GM23338 (cell line): ENCODE results near the gene FKTN. TPM values are rescaled to one million over a fixed set of nuclear protein-coding genes. Genes with fewer than 3 reads are reported as not detected.

ENCODE experiments used
- ATAC-seq: fragments of 200-7000 bp; cut with Tn5 transposase; 3 replicates; pipeline ENCODE4 v1.9.1; 2020
- DNase-seq: peaks from one replicate; pipeline ENCODE4 v3.0.0-alpha.2; 2015; ENCODE audit warnings: low spot score
- H2AFZ ChIP-seq: fragments of 200-600 bp; sonication (generic); 2 replicates; pipeline ENCODE4 v1.8.0; 2016; ENCODE audit warnings: antibody characterized with exemption, mild to moderate bottlenecking, moderate library complexity
- H3F3A ChIP-seq: fragments of 200-600 bp; sonication (generic); replicated peaks from 2 replicates; pipeline ENCODE4 v1.8.0; 2017; ENCODE audit warnings: antibody characterized with exemption, mixed run types, low read depth
- H3K27ac ChIP-seq: fragments of 200-600 bp; sonication (generic); 2 replicates; pipeline ENCODE4 v1.6.1; 2016; ENCODE audit warnings: low read depth
- H3K27me3 ChIP-seq: fragments of 200-600 bp; sonication (generic); 2 replicates; pipeline ENCODE4 v1.8.0; 2016; ENCODE audit warnings: mild to moderate bottlenecking, mixed run types, moderate library complexity; ENCODE audit not compliant: insufficient read depth
- H3K36me3 ChIP-seq: fragments of 200-600 bp; sonication (generic); 2 replicates; pipeline ENCODE4 v1.8.0; 2016; ENCODE audit warnings: mild to moderate bottlenecking; ENCODE audit not compliant: insufficient read depth
- H3K4me1 ChIP-seq: fragments of 200-600 bp; sonication (generic); 2 replicates; pipeline ENCODE4 v1.8.0; 2016; ENCODE audit warnings: mild to moderate bottlenecking, moderate library complexity; ENCODE audit not compliant: insufficient read depth
- H3K4me2 ChIP-seq: fragments of 200-600 bp; sonication (generic); 2 replicates; pipeline ENCODE4 v1.7.1; 2017; ENCODE audit warnings: mixed run types
- H3K4me3 ChIP-seq: fragments of 200-600 bp; sonication (generic); 2 replicates; pipeline ENCODE4 v1.6.1; 2016; ENCODE audit warnings: mixed run types
- H3K79me2 ChIP-seq: fragments of 200-600 bp; sonication (generic); replicated peaks from 2 replicates; pipeline ENCODE4 v1.8.0; 2017; ENCODE audit warnings: mild to moderate bottlenecking; ENCODE audit not compliant: insufficient read depth
- H3K9me2 ChIP-seq: fragments of 200-600 bp; sonication (generic); 2 replicates; pipeline ENCODE4 v1.8.0; 2017; ENCODE audit not compliant: insufficient read depth
- H4K20me1 ChIP-seq: fragments of 200-600 bp; sonication (generic); replicated peaks from 2 replicates; pipeline ENCODE4 v1.8.0; 2017; ENCODE audit warnings: mild to moderate bottlenecking; ENCODE audit not compliant: insufficient read depth
- H3K27ac Mint-ChIP-seq: 2 replicates; pipeline ENCODE4 v1.8.0; 2020; ENCODE audit warnings: inconsistent platforms, mild to moderate bottlenecking, moderate library complexity, mixed read lengths
- H3K27me3 Mint-ChIP-seq: 3 replicates; pipeline ENCODE4 v1.8.0; 2022; ENCODE audit warnings: low read depth, mild to moderate bottlenecking, moderate library complexity, mixed read lengths, inconsistent platforms; ENCODE audit not compliant: insufficient read depth, poor library complexity
- H3K36me3 Mint-ChIP-seq: 3 replicates; pipeline ENCODE4 v1.8.0; 2021; ENCODE audit warnings: low read depth, mild to moderate bottlenecking, inconsistent platforms, moderate library complexity, mixed read lengths
- H3K4me1 Mint-ChIP-seq: 3 replicates; pipeline ENCODE4 v1.8.0; 2020; ENCODE audit warnings: mild to moderate bottlenecking, inconsistent platforms, mixed read lengths
- H3K4me3 Mint-ChIP-seq: 3 replicates; pipeline ENCODE4 v1.8.0; 2021; ENCODE audit warnings: moderate library complexity, mild to moderate bottlenecking, inconsistent platforms, mixed read lengths
- H3K9me3 Mint-ChIP-seq: 3 replicates; pipeline ENCODE4 v1.8.0; 2020; ENCODE audit warnings: moderate library complexity, mild to moderate bottlenecking, inconsistent platforms, mixed read lengths
- CREB1 ChIP-seq: fragments of 250-450 bp; sonication (Bioruptor Pico); IDR thresholded peaks from 2 replicates; pipeline ENCODE4 v1.5.0; 2020; ENCODE audit warnings: low read depth, mild to moderate bottlenecking, moderate library complexity
- CTCF ChIP-seq, 2 experiments: fragments of 200-600 bp in 1 of 2; sonication (generic) in 1 of 2; conservative IDR thresholded peaks; 2 replicates each; pipeline versions ENCODE4 v1.5.1 to v1.6.1; 2016 to 2017; ENCODE audit warnings: antibody characterized with exemption in 2 of 2, low read depth in 2 of 2, mild to moderate bottlenecking in 2 of 2, moderate library complexity in 1 of 2
- ETS1 ChIP-seq: IDR thresholded peaks from 2 replicates; pipeline ENCODE4 v1.6.1; 2016; ENCODE audit warnings: antibody characterized with exemption
- EZH2 ChIP-seq: fragments of 200-600 bp; sonication (generic); IDR thresholded peaks from one replicate; pipeline ENCODE4 v1.8.0; 2017; ENCODE audit warnings: antibody characterized with exemption, mild to moderate bottlenecking, low read depth; ENCODE audit not compliant: unreplicated experiment
- EZH2phosphoT487 ChIP-seq: fragments of 200-600 bp; sonication (generic); IDR thresholded peaks from one replicate; pipeline ENCODE4 v1.8.1; 2018; ENCODE audit warnings: antibody characterized with exemption; ENCODE audit not compliant: unreplicated experiment
- JUNB ChIP-seq: IDR thresholded peaks from one replicate; pipeline ENCODE4 v1.6.1; 2016; ENCODE audit warnings: antibody characterized with exemption; ENCODE audit not compliant: unreplicated experiment
- NANOG ChIP-seq: IDR thresholded peaks from 2 replicates; pipeline ENCODE4 v1.6.1; 2016; ENCODE audit warnings: antibody characterized with exemption, borderline replicate concordance
- POLR2AphosphoS5 ChIP-seq: IDR thresholded peaks from 2 replicates; pipeline ENCODE4 v1.6.1; 2016; ENCODE audit warnings: antibody characterized with exemption, low read depth
- STAT1 ChIP-seq: IDR thresholded peaks from one replicate; pipeline ENCODE4 v1.6.1; 2016; ENCODE audit warnings: antibody characterized with exemption; ENCODE audit not compliant: unreplicated experiment
- ZNF114 ChIP-seq: fragments of 250-450 bp; sonication (Bioruptor Pico); IDR thresholded peaks from 2 replicates; pipeline ENCODE4 v1.5.0; 2020; ENCODE audit warnings: mild to moderate bottlenecking, moderate library complexity
- ZNF331 ChIP-seq: fragments of 250-450 bp; sonication (Bioruptor Pico); IDR thresholded peaks from 2 replicates; pipeline ENCODE4 v1.5.0; 2020; ENCODE audit warnings: low read depth, mild to moderate bottlenecking, moderate library complexity
- ZNF462 ChIP-seq: fragments of 250-450 bp; sonication (Bioruptor Pico); IDR thresholded peaks from 2 replicates; pipeline ENCODE4 v1.5.0; 2020; ENCODE audit warnings: mild to moderate bottlenecking, moderate library complexity
- polyA plus RNA-seq: library from polyadenylated mRNA; unstranded; fragments of >200 nt; fragmentation: Nextera tagmentation; extraction: Ambion mirVana; gene quantifications from 2 replicates; pipeline ENCODE4 v1.2.1, GENCODE V29; 2016
- total RNA-seq: library from RNA; depleted of rRNA; stranded (reverse); fragments of >200 nt; shearing (Covaris generic); gene quantifications from 2 replicates; pipeline ENCODE4 v1.2.3, GENCODE V29; 2014
- TF ChIP-seq, protein P1 (sequence below): IDR thresholded peaks from one replicate; pipeline ENCODE4 v1.6.1; 2018; ENCODE audit warnings: antibody characterized with exemption; ENCODE audit not compliant: unreplicated experiment

Gene FKTN
- total and polyA plus RNA-seq, 2 experiments from 2014 or later, result 6.8 to 9.9 TPM

DNA sequence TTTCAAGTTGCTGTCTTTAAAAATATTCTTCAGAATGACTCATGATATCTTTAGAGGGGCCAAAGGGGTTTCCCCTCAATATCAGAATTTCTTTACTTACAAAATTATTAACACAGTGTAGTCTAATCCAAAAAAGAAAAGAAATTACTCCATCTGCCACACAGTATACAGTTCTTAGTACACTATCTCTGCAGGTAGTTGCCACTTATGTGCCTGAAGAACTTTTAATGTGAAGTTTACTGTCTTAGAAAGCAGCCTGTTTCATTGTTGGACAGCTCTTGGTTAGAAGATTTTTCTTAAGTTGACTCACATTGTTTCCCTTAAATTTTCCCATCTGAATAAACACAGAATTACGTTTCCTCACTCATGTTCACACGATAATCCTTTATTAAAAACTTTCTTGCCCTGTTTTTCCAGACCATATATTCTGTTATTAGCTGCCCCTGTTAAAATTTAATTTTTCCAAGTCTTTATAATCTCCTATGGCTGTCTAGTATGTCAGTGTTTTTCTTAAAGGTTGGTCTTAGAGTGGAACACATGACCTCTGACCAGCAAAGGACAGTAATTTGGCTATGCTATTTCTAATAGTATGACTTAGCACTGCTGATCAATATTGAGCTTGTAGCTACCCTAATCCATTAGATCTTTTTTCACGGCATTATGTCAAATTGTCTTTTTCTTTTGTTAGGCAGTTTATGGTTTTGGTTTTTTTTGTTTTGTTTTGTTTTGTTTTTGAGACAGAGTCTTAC lies 21.8 kb upstream of the FKTN start:
- TF ChIP-seq ZNF114 (CRISPR knock-in tag) (no peak), ETS1 (no peak), EZH2phosphoT487 (no peak), NANOG (no peak), CTCF (conservative IDR thresholded peaks at IDR 0.05; ENCODE audit: low read depth in 2 of 2) (no peak), STAT1 (no peak), ZNF331 (CRISPR knock-in tag) (no peak), EZH2 (no peak), CREB1 (CRISPR knock-in tag) (no peak), JUNB (no peak), POLR2AphosphoS5 (no peak), ZNF462 (CRISPR knock-in tag) (no peak)
- TF ChIP-seq, protein P1, sequence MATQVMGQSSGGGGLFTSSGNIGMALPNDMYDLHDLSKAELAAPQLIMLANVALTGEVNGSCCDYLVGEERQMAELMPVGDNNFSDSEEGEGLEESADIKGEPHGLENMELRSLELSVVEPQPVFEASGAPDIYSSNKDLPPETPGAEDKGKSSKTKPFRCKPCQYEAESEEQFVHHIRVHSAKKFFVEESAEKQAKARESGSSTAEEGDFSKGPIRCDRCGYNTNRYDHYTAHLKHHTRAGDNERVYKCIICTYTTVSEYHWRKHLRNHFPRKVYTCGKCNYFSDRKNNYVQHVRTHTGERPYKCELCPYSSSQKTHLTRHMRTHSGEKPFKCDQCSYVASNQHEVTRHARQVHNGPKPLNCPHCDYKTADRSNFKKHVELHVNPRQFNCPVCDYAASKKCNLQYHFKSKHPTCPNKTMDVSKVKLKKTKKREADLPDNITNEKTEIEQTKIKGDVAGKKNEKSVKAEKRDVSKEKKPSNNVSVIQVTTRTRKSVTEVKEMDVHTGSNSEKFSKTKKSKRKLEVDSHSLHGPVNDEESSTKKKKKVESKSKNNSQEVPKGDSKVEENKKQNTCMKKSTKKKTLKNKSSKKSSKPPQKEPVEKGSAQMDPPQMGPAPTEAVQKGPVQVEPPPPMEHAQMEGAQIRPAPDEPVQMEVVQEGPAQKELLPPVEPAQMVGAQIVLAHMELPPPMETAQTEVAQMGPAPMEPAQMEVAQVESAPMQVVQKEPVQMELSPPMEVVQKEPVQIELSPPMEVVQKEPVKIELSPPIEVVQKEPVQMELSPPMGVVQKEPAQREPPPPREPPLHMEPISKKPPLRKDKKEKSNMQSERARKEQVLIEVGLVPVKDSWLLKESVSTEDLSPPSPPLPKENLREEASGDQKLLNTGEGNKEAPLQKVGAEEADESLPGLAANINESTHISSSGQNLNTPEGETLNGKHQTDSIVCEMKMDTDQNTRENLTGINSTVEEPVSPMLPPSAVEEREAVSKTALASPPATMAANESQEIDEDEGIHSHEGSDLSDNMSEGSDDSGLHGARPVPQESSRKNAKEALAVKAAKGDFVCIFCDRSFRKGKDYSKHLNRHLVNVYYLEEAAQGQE, result no peak
- Histone ChIP-seq H3K4me1 (no peaks in the 10 kb centered on the region), H3K27ac (no peak overlapping the region), H3K79me2 (no peaks in the 10 kb centered on the region), H3F3A (no peaks in the 10 kb centered on the region), H3K9me2 (no peaks in the 10 kb centered on the region), H2AFZ (no peak overlapping the region), H3K4me2 (no peak overlapping the region), H3K27me3 (no peaks in the 10 kb centered on the region; the same call in 1 of the 2 replicates), H3K4me3 (no peak overlapping the region), H3K36me3 (no peaks in the 10 kb centered on the region), H4K20me1 (no peaks in the 10 kb centered on the region; the same call in 1 of the 2 replicates)
- no peaks in the 10 kb centered on the region for H3K4me1 Mint-ChIP-seq
- H3K9me3 Mint-ChIP-seq, result no peaks in the 10 kb centered on the region
- no peaks in the 10 kb centered on the region for H3K27me3 Mint-ChIP-seq
- no peak for DNase-seq
- H3K4me3 Mint-ChIP-seq, result no peak overlapping the region
- H3K27ac Mint-ChIP-seq, result no peak overlapping the region
- H3K36me3 Mint-ChIP-seq, result no peaks in the 10 kb centered on the region
- ATAC-seq, result no peak
